Measurements from ENCODE around the gene RTL10.

RTL10 gene

DNA sequence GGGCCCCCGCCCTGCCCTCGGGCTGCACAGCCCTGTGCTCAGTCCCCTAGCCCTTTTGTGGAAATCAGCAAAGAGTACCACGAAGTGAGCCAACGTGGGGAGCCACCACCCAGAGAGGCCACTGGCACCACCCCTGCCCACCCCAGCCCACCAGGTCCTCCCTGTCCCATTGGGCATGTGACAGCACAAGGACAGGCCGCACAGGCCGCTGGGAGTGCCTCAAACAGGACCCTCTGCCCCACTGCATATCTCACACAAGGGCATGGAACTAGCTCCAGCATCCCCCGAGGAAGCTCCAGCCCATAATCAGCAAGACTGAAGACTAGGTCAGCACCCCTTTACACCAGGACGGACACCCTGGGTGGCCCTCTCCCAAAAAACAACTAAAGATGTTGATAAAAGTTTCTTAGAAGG is 29.7 kb downstream of the RTL10 start:
- Mint-ChIP-seq H3K27me3 (no peaks in the 10 kb centered on the region), H3K36me3 (ENCODE audit: low read depth) (no peaks in the 10 kb centered on the region), H3K4me1 (no peaks in the 10 kb centered on the region), H3K9me3 (no peaks in the 10 kb centered on the region), H3K27ac (no peak overlapping the region), H3K4me3 (no peak overlapping the region)
- ATAC-seq (no peak), DNase-seq (no peak)

DNA sequence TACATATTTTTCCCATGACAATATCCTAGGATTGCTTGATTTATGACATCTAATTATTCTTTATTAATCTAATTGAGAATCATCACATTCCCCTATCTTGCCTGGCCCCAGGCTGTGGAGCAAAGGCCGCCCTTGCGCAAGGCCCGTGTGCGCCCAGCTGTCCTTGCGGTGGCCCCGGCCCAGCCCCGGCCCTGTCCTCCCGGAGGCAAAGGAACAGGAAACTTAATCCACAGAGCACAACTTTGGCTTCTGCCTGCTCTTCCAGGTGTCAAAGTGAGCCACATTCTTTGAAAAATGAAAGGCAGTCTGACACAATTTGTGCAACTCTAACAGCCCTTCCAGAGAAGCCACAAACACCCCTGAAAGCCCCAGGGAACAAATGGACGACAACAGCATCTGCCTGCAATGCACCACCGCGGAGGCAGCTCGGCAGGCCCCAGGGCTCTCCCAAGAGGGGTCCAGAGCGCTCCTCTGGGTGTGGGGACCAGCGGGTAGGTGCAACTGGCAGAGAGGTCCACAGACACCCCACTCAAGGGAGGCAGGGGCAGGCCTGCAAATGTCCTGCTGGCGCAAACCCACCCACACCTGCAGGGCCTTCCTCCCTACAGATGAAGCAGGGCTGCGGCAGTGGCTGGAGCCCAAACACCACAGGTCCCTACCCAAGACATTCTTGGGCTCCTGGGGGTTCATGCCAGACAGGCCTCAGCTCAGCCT is 30.3 kb downstream of the RTL10 start:
- Mint-ChIP-seq H3K36me3 (ENCODE audit: low read depth) (no peaks in the 10 kb centered on the region), H3K27me3 (no peaks in the 10 kb centered on the region), H3K4me3 (no peak overlapping the region), H3K9me3 (no peaks in the 10 kb centered on the region), H3K27ac (no peak overlapping the region), H3K4me1 (no peaks in the 10 kb centered on the region)
- no peak for ATAC-seq
- DNase-seq, result no peak

DNA sequence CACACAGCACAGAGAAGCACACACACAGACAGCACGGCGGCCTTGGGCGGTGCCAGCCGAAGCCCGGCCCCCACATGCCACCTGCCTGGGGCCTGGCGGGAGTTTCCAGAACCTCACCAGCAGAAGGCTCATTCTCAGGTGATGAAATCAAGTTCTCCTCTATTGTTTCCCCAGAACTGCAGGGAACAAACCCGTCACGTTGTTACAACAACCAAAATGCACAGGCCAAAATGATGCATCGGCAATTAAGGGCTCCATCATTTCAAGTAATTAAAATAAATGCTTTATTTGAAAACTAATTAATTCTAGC is 30.8 kb downstream of the RTL10 start:
- H3K4me3 Mint-ChIP-seq, result no peak overlapping the region
- ATAC-seq, result no peak
- no peak for DNase-seq
- no peak overlapping the region for H3K27ac Mint-ChIP-seq
- no peaks in the 10 kb centered on the region for H3K27me3 Mint-ChIP-seq
- no peaks in the 10 kb centered on the region for H3K9me3 Mint-ChIP-seq
- no peaks in the 10 kb centered on the region for H3K36me3 Mint-ChIP-seq (ENCODE audit: low read depth)
- H3K4me1 Mint-ChIP-seq, result no peaks in the 10 kb centered on the region

DNA sequence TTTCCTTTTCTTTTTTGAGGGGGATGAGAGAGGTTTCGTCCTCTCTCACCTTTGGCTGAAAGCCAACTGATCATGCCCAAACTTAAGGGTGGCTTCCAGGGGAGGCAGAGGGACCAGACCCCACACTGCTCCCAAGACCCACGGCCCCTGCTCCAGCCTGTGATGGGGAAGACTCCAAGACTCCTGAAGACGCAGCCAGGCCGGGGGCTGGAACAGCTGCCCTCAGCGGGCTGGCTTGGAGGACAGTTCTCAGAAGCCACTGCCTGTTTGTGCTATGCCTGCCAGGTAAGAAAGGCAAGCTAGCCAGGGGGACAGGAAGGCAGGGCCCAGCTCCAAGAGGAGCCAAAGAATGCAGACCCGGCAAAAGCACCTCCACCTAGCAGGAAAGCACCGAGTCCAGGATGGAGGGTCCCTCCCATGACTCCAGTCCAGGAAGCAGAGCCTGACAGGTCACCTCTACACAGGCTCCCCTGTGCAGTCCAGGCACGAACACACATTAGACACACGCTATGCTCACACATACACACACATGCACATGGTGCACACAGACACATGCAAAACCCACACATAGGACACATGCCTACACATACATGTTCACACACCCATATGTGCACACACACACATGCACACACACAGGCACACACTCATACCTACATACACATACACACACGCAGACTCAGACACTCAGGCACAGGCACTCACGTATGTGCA is 31.3 kb downstream of the RTL10 start:
- H3K4me1 Mint-ChIP-seq, result no peaks in the 10 kb centered on the region
- ATAC-seq, result peak; percentile 27

DNA sequence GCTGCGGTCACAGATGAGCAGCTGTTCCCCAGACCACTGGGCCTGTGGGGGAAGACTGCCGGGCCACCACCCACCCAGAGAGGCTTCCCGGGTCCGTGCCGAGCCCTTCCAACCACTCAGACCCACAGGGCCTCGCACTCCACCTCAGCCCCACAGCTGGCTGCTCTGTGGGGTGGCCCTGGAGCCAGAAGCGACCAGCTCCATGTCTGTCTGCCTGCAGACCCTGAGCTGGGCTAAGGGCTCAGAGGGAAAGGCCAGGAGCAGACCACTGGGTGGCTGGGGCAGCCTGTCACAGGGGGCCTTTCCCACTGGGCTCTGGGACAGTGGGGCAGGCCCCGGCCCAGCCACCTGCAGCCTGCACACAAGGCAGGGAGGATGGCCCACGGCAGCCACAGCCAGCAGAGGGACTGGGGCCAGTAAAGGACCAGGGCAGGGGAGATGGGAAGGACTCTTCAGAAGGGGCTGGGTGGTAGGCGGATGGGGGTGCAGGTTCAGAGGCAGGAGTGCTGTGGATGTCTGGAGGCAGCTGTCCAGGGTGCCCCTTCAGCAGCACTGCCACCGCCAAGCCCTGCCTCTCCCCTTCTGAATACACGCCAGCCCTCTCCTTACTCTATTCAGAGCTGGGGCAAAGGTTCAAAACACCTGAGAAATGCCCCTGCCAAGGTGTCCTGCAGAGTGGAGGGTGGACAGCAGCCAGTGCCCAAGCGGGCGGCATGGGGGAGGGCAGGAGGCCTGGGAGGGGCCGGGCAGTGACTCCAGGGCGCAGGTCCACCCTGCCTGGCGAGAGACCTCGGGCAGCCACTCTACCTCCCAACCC is 32.2 kb downstream of the RTL10 start:
- H3K36me3 Mint-ChIP-seq (ENCODE audit: low read depth), result no peaks in the 10 kb centered on the region
- no peaks in the 10 kb centered on the region for H3K9me3 Mint-ChIP-seq
- H3K27ac Mint-ChIP-seq, result no peak overlapping the region
- no peaks in the 10 kb centered on the region for H3K27me3 Mint-ChIP-seq
- H3K4me3 Mint-ChIP-seq, result no peak overlapping the region
- DNase-seq (no peak), ATAC-seq (no peak)
- H3K4me1 Mint-ChIP-seq, result no peaks in the 10 kb centered on the region

More for the DNA sequence above, 31.3 kb downstream of the RTL10 start:
- H3K27me3 Mint-ChIP-seq, result no peaks in the 10 kb centered on the region
- H3K27ac Mint-ChIP-seq, result no peak overlapping the region
- no peaks in the 10 kb centered on the region for H3K36me3 Mint-ChIP-seq (ENCODE audit: low read depth)
- no peak overlapping the region for H3K4me3 Mint-ChIP-seq
- no peaks in the 10 kb centered on the region for H3K9me3 Mint-ChIP-seq
- DNase-seq, result no peak

DNA sequence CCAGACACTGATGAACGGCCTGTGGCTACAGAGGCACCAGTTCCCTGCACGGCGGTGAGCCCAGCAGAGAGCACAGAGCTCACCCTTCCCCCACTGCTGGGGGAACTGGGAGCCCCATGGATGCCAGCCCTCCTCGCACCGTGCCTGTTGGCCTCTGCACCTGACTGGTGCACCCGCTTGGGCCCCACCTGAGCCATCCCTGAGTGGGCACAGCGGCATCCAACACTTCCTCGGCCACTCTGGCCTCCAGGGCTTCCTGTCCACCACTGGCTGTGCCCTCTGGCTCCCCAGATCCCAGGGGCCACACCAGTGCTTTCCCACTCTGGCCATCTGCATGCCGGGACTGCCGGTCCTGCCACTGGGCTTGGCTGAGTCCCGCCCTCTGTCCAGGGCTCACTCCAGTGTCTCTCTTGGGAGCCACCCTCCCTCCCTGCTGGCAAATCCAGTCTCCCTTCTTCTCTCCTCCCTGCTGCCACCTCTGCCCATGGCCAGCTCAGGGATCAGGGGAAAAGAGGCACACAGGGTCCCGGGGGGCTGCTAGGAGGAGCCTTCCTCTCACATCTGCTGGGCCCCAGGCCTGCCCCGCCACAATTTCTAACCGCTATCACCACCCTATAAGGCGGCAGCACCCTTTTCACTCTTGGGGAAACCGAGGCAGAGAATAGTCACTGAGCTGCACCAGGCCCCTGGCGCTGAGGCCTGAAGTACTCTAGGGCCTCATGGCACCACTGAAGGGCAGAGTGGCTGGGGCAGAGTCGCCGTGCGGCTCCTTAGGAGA is 33.0 kb downstream of the RTL10 start:
- no peak overlapping the region for H3K27ac Mint-ChIP-seq
- DNase-seq (no peak), ATAC-seq (no peak)
- H3K4me3 Mint-ChIP-seq, result no peak overlapping the region
- H3K27me3 Mint-ChIP-seq, result no peaks in the 10 kb centered on the region
- no peaks in the 10 kb centered on the region for H3K4me1 Mint-ChIP-seq
- no peaks in the 10 kb centered on the region for H3K9me3 Mint-ChIP-seq
- no peaks in the 10 kb centered on the region for H3K36me3 Mint-ChIP-seq (ENCODE audit: low read depth)

DNA sequence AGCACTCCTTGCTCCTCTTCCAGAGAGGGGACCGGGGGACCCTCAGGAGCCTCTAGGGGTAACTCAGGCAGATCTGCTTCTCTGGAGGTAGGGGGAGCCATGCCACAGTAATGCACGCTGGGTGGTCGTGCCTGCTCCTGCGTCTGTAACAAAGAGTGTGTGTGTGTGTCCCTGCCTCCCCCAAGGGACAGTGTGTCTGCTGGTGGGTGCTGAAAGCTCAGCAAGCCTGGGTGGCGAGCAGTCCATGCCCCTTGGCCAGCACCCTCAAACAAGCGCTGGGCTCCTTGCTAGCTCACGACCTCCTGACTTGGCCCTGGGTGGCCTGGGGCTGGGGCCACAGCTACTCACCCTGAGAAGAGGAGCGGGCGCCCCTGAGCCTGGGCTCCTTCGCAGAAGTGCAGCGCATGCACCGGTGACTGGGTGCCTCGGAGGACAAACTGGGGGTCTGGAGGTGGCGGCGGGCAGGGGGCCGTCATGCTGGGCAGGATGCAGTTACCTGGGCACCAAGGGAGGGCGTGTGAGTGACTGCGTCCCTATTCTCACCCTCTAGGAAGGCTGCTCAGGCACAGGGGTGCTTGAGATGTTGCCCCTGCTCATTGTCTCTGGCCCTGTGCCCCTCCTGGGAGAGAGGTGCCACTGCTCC is 33.7 kb downstream of the RTL10 start:
- Mint-ChIP-seq H3K9me3 (no peaks in the 10 kb centered on the region), H3K4me1 (no peaks in the 10 kb centered on the region), H3K27ac (no peak overlapping the region), H3K36me3 (ENCODE audit: low read depth) (no peaks in the 10 kb centered on the region), H3K4me3 (no peak overlapping the region), H3K27me3 (no peaks in the 10 kb centered on the region)
- no peak for DNase-seq
- no peak for ATAC-seq

DNA sequence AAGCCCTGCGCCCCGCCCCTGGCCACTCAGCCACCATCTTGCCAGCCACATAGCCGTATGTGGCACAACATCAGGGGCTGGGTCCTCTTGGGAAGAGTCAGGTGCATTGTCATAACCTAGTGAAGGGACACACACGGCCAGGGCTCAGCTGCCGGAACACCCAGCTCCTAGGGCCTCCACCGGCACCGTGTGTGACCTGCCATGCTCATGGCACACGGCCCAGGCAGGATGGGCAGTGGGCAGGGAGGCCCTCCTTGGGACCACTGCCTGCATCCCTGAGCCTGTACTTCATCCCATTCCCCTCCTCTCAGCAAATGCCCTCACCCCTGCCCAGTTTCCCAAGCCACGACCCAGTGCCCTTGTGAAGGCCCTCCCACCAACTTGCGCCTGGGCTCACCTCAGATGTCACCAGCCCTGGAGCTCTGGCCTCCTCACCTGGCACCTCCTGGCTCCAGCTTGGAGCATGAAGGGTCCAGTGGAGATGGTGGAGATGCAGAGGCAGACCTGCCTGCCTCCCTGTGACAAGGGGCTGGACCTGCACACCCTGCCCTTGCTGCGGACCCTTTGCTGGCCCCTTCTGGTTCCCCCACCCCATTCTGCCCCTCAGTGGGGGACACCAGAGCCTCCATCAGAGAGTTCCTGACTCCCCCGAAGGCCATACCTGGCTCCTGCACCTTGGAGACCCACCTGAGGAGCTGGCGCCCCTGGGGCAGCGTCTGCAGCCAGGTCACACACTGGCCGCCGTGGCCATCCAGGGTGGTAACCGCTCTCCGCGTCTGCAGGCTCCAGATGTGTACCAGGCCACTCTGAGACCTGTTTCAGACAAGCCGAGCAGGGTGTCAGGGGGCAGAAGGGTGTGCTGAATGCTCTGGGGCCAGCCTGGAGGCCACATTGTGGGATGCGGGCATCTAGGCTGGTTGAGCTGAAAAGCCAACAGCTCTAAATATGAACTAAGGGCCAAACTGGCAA is 34.5 kb downstream of the RTL10 start:
- no peak for DNase-seq
- no peaks in the 10 kb centered on the region for H3K4me1 Mint-ChIP-seq
- no peak overlapping the region for H3K4me3 Mint-ChIP-seq
- no peaks in the 10 kb centered on the region for H3K9me3 Mint-ChIP-seq
- no peaks in the 10 kb centered on the region for H3K27me3 Mint-ChIP-seq
- no peak for ATAC-seq
- H3K36me3 Mint-ChIP-seq (ENCODE audit: low read depth), result no peaks in the 10 kb centered on the region
- no peak overlapping the region for H3K27ac Mint-ChIP-seq

DNA sequence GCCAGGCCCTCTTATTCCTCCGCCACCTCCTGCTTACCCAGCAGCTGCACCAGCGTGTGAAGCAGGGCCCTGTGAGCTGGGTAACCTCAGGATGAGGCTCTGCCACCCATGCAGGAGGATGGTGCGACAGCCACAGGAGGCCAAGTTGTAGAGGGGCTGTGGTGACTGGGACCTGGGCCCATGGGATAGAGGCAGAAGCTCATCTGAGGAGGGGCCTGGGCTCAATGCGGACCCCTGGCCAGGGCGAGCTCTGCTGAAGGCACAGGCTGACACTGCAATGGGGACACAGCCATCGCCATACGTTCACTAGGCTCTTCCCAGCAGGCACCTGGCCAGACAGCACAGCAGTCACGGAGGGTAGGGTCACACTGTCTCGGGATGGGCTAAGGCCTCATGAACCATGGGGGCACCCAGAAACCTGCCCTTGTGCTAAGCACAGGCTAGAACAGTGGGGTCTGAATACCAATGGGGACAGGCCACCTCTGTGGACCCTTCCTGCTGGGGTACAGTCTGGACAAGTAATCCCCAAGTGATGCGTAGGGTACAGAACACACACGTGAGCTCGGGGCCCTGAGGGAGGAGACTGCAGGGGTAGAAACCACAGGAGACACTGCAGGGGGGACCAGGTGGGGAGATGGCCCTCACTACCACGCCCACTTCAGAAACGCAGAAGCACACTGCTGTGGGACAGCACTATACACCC is 35.3 kb downstream of the RTL10 start:
- H3K27ac Mint-ChIP-seq, result no peak overlapping the region
- no peak for ATAC-seq

DNA sequence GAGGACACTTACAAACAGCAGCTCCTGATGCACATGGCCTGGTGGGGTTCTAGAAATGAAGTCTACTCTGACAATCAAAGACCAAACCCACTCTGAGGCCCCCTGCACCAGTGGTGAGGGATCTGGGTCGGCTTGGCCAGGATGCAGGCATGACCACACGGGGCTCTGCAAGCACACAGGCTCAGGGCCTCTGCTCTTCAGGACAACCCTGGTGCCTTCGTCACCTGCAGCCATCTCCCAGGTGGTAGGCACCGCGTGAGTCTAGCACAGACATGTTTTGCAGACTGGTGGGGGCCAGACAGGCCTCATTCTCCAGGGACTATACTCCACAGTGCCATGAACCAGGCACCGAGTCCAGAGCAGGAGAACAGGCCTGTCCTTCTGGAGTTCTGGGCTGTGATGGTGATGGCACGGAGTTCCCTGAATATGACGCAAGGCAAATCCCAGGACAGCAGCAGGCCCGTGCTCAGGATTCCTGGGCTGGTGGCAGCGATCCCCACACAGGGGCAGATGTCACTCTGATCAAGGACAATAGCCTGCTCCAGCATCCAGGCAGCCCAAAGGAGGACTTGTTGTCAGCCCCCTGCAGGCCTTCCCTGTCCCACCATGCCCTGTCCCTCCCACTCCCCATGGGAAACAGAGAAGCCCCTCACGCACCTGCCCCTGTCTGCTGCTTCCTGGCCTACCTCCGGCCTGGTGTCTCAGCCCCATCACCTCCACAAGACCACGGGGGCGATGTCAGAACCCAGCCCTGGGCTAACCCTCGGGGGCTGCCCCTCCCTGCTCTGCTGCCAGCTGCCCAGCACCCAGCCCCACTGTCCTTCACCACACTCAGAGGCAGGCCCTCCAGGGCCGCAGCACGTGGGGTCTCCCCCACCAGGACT is 36.1 kb downstream of the RTL10 start:
- DNase-seq, result no peak
- no peaks in the 10 kb centered on the region for H3K4me1 Mint-ChIP-seq
- H3K27ac Mint-ChIP-seq, result no peak overlapping the region
- no peaks in the 10 kb centered on the region for H3K36me3 Mint-ChIP-seq (ENCODE audit: low read depth)
- H3K4me3 Mint-ChIP-seq, result no peak overlapping the region
- H3K27me3 Mint-ChIP-seq, result no peaks in the 10 kb centered on the region
- no peak for ATAC-seq
- H3K9me3 Mint-ChIP-seq, result no peaks in the 10 kb centered on the region

More for the DNA sequence above, 35.3 kb downstream of the RTL10 start:
- Mint-ChIP-seq H3K9me3 (no peaks in the 10 kb centered on the region), H3K36me3 (ENCODE audit: low read depth) (no peaks in the 10 kb centered on the region), H3K4me3 (no peak overlapping the region), H3K27me3 (no peaks in the 10 kb centered on the region), H3K4me1 (no peaks in the 10 kb centered on the region)
- no peak for DNase-seq

DNA sequence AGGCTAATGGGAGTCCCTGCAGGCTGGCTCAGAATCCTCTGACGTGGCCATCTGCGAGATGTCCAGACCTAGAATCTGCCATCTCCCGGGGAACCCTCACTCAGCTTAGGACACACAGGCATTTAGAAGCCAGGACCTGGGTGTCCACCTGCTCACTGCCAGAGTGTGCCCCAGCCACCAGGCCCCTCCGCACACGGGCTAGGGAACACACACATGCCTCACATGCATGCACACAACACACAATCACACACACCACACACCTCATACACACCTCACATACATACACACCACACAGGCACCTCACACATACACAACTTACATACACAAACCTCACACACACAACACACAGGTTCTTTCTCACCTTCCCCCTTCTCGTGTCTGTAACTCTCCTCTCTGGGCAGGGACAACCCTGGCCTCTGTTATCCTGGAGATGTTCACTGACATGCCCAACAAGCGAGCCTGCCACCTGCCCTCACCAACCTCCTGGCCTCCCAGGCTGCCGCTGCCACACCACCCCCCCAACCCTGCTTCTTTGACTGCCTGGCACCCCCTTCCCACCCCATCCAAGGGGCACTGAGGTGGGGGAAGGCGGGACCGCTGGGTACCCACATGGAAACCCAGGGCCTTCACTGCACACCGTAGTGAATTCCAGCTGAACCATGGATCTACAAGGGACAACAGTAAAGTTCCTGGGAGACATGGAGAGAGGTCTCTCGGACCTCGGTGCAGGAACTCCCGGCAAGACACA is 38.1 kb downstream of the RTL10 start:
- Mint-ChIP-seq H3K4me1 (no peaks in the 10 kb centered on the region), H3K4me3 (no peak overlapping the region), H3K9me3 (no peaks in the 10 kb centered on the region), H3K36me3 (ENCODE audit: low read depth) (no peaks in the 10 kb centered on the region), H3K27me3 (no peaks in the 10 kb centered on the region), H3K27ac (no peak overlapping the region)
- DNase-seq (no peak), ATAC-seq (no peak)

Data from activated naive CD8-positive, alpha-beta T cell treated with anti-CD3 and anti-CD28 coated beads, Interleukin-2, amount 50 U/mL, for 24 hours (primary cell).